ENCODE data around the gene LRRC32. TPM values are rescaled to one million over a fixed set of nuclear protein-coding genes. Genes with fewer than 3 reads are reported as not detected.

Gene LRRC32
- total RNA-seq, 4 donors from 2014 or later: 18.7 to 222 (median 68.7) TPM

DNA sequence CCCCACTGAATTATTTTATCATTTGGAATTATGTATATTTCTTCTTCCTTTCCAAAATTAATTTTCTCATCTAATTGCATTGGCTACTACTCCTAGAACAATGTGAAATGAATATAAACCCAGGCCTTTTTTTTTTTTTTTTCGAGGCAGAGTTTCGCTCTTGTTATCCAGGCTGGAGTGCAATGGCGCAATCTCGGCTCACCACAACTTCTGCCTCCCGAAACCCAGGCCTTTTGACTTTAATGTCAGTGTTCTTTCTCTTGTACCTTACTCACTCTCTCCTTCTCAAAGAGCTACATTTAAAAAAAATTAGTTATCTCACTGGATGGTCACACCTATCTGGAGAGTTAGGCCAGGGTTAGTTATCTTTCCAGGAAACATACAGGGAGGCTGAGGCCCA is 35.3 kb upstream of the LRRC32 start:
- DNase-seq (ENCODE audit: low spot score): no peak
- no peak for ATAC-seq (ENCODE audit: low FRiP score)
- TF ChIP-seq, protein P1, sequence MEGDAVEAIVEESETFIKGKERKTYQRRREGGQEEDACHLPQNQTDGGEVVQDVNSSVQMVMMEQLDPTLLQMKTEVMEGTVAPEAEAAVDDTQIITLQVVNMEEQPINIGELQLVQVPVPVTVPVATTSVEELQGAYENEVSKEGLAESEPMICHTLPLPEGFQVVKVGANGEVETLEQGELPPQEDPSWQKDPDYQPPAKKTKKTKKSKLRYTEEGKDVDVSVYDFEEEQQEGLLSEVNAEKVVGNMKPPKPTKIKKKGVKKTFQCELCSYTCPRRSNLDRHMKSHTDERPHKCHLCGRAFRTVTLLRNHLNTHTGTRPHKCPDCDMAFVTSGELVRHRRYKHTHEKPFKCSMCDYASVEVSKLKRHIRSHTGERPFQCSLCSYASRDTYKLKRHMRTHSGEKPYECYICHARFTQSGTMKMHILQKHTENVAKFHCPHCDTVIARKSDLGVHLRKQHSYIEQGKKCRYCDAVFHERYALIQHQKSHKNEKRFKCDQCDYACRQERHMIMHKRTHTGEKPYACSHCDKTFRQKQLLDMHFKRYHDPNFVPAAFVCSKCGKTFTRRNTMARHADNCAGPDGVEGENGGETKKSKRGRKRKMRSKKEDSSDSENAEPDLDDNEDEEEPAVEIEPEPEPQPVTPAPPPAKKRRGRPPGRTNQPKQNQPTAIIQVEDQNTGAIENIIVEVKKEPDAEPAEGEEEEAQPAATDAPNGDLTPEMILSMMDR (IDR thresholded peaks at IDR 0.05): no peak

GRCh38 chr11:76704171-76704948 is 33.8 kb upstream of the LRRC32 start:
- no peak for DNase-seq (ENCODE audit: low spot score)
- no peak for ATAC-seq (ENCODE audit: low FRiP score)
- TF ChIP-seq, protein P1 (IDR thresholded peaks at IDR 0.05): no peak

- TF ChIP-seq, protein P1 (IDR thresholded peaks at IDR 0.05): no peak
- ATAC-seq (ENCODE audit: low FRiP score): no peak
- no peak for DNase-seq (ENCODE audit: low spot score)
Observed at GRCh38 chr11:76703707-76704106, 33.2 kb upstream of the LRRC32 start.

GRCh38 chr11:76702336-76703128 is 32.0 kb upstream of the LRRC32 start:
- TF ChIP-seq, protein P1 (IDR thresholded peaks at IDR 0.05): no peak
- ATAC-seq (ENCODE audit: low FRiP score) (no peak), DNase-seq (ENCODE audit: low spot score) (no peak)

DNA sequence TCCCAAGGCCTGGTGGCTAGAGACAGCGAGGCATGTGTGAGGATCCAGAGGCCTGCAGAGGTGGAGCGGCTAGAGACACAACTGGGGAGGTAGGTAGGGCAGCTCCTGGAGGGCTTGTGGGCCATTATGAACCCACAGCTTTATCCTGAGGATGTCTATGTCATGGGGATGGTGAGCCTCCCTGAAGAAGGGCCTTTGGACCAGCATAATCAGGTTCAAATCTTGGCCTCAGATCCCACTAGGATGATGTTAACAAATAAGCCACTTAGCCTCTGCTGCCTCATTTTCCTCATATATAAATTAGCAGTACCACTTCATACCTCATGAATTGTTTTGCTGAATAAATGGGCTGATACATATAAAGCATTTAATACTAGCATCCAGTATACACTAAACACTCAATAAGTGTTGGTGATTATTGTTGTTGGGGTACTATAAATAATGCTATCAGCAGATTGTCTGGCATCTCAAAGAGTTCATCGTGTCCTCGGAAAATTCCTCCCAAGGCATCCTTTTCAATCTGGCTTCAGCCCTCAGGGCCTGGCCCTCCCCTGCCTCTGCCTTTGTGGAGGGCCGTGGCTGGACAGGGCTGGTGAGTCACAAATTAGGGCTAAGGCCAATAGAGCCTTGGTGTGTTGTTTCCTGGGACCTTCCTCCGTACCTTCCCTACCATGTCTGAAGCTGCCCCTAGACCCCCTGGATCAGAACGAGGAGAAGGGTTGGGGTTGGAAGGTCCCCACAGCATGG is 30.9 kb upstream of the LRRC32 start:
- DNase-seq (ENCODE audit: low spot score) (no peak), ATAC-seq (ENCODE audit: low FRiP score) (no peak)
- TF ChIP-seq, protein P1 (IDR thresholded peaks at IDR 0.05): no peak

- ATAC-seq (ENCODE audit: low FRiP score) (peak; percentile 46), DNase-seq (ENCODE audit: low spot score) (no peak)
- TF ChIP-seq, protein P1 (IDR thresholded peaks at IDR 0.05): no peak
Observed at GRCh38 chr11:76700177-76701100, 29.9 kb upstream of the LRRC32 start.
